T-helper 1 cell (primary cell): Measurements from ENCODE around the gene EGR1.

Experiments
- DNase-seq, 5 donors: peaks; one replicate each; pipeline ENCODE4 v3.0.0-alpha.2; 2012 to 2020
- total RNA-seq, 4 donors: gene quantifications; one replicate each; lab custom pipeline; 2026; lab: John Stamatoyannopoulos, UW

EGR1 gene
- 66.5 to 578 (median 390) reads per million in 4 donors for total RNA-seq

DNA sequence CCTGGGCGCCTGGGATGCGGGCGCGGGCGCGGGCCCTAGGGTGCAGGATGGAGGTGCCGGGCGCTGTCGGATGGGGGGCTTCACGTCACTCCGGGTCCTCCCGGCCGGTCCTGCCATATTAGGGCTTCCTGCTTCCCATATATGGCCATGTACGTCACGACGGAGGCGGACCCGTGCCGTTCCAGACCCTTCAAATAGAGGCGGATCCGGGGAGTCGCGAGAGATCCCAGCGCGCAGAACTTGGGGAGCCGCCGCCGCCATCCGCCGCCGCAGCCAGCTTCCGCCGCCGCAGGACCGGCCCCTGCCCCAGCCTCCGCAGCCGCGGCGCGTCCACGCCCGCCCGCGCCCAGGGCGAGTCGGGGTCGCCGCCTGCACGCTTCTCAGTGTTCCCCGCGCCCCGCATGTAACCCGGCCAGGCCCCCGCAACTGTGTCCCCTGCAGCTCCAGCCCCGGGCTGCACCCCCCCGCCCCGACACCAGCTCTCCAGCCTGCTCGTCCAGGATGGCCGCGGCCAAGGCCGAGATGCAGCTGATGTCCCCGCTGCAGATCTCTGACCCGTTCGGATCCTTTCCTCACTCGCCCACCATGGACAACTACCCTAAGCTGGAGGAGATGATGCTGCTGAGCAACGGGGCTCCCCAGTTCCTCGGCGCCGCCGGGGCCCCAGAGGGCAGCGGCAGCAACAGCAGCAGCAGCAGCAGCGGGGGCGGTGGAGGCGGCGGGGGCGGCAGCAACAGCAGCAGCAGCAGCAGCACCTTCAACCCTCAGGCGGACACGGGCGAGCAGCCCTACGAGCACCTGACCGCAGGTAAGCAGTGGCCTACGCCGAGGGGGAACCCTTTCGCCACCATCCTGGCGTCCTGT is at the start of gene EGR1:
EGR1 (plus strand) TSS at position 219 of the 864 bp plus-strand sequence; CDS start at position 502, 283 bp downstream.
- peak; percentile 85 to 96 (median 92) for DNase-seq

DNA sequence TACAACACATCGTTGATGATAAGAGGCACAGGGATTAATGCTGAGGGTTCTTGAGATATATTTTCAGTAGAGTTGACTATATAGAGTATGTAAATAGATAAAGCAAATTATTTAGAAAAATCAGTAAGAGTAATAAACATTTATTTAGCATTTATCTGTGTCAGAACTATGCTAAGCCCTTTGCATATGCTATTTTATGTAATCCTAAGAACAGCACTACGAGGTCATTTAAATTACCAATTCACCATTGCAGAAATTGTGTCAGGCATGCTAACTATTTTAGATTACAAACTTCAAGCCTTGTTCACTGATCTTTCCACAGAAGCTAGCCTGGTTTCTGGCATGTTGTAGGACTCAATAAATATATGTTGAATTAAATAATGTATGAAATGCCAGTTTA is 46.8 kb upstream of the EGR1 start:
- DNase-seq = no peak

DNA sequence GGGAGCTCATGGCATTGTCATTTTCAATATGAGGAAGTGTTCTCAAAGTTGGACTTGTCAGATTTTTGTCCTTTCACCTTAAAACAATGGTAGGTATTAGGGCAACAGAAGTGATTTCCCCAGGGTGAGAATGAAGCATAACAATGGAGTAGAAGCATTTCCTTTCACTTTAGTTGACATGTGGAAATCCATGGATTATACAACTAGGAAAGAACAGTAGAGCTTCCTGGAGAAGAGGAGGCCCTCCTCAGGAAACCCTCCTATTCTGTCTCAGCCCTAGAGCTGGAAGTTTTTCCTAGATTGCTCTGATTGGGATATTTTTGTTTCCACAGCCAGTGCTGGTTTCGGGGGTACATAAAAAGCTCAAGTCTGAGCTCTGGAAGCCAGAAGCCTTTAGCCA is 40.2 kb upstream of the EGR1 start:
- DNase-seq = no peak

DNA sequence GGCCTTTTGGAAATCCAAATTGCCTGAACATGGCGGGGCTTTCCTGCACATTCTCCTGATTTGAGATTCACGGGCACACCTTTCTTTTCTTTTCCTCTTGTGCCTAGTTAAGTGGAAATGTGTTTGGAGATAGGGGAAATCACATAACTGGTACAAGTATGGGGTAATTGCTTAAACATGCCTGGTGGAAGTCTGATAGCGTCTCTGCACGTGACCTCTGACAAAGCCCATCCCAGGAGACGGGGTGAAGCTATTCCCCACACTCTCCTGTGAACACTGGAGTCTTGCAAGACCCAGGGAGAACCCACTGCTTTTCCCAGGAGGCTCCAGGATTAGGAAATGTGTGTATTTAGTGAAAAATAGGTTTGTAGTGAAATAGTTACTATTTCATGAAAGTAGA is 29.3 kb upstream of the EGR1 start:
- no peak for DNase-seq

DNA sequence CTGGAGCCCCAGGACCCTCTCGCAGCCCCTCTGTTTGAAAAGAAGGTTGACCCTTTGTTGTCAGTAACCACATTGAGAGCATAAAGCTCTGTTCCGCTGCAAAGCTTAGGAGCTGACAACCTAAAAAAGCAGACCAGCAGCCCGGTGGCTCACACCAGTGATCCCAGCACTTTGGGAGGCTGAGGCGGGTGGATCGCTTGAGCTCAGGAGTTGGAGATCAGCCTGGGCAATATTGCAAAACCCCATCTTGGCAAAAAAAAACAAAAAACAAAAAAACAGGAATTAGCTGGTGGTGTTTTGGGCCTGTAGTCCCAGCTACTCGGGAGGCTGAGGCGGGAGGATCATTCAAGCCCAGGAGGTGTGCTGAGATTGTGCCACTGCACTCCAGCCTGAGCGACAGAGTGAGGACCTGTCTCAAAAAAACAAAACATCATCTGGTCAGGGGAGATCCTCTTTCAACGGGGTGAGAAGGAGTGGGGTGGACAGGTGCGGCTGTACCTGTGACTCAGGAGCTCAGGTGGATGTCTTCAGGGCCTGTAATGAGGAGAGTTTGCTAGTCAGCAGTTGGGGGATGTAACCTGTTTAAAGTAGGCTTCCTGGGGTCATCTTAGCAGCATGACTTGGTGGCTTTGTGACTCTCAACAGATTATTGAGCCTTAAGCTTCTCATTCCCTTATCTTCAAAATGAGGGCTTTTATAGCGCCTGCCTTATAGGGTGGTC is 27.1 kb upstream of the EGR1 start:
- no peak for DNase-seq

DNA sequence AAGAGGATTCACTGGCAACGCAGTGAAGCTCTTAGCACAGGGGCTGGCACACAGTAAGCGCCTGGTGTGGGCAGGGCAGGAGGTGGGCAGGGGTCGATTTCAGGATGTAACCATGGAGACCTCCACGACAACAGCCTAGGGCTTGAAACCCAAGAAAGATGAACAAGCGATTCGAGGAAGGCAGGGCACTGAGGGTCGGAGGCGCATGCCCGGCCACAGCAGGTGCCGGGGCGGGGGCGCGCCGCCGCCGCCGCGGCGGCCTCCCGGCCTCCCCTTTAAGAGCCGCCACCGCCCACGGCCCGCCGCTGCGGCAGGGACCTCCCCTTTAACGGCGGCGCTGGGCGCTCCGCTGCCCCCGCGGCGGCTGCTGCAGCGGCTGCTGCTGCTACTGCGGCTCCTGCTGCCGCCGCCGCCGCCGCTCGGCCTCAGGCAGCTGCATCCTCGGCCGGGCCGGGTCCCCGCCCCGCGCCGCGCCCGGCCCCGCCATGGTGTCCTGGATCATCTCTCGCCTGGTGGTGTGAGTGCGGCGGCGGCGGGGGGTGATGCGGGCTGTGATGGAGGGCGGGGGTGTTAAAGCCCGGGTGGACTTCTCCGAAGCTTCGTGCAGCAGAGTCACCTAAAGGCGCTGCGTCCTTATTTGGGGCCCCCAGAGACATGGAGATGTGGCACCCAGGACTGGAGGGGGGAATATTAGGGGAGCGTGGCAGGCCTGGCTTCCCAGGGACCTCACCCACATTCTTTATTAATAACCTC is 26.4 kb upstream of the EGR1 start, which contains the start of gene REEP2:
REEP2 (plus strand) TSS at position 334 of the 753 bp plus-strand sequence; CDS start at position 486, 152 bp downstream.
- peak; percentile 31 to 62 (median 45) for DNase-seq

DNA sequence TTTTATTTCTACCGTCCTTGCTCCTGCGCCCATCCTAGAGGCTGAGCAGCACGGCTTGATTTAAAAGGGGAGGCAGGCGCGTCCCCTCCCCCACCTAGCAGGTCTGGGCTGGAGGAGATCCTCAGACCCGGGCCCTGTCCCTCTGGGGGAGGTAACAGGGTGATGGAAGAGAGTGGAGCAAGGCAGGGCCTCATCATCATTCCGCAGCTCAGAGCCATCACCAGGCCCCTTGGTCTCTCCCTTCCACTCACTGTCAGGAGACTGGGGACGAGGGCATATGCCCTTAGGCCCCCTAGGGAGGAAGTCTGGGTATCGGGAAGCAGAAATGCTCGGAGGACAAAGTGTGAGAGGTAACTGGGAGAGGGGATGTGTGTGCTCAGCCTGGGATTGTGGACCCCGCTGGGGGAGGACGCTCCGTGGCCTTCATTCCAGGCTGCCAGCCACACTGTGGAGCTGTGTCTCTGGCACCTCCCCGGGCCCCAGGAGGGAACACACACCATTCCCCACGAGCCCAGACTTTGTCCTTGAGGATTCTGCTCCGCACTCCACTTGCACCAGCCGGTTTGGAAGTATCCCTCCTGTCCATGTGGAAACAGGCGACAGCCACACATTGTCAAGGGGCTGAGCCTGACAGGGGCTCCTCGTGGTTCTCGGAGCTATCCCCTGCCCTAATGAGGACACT is 25.7 kb upstream of the EGR1 start:
- DNase-seq = no peak

DNA sequence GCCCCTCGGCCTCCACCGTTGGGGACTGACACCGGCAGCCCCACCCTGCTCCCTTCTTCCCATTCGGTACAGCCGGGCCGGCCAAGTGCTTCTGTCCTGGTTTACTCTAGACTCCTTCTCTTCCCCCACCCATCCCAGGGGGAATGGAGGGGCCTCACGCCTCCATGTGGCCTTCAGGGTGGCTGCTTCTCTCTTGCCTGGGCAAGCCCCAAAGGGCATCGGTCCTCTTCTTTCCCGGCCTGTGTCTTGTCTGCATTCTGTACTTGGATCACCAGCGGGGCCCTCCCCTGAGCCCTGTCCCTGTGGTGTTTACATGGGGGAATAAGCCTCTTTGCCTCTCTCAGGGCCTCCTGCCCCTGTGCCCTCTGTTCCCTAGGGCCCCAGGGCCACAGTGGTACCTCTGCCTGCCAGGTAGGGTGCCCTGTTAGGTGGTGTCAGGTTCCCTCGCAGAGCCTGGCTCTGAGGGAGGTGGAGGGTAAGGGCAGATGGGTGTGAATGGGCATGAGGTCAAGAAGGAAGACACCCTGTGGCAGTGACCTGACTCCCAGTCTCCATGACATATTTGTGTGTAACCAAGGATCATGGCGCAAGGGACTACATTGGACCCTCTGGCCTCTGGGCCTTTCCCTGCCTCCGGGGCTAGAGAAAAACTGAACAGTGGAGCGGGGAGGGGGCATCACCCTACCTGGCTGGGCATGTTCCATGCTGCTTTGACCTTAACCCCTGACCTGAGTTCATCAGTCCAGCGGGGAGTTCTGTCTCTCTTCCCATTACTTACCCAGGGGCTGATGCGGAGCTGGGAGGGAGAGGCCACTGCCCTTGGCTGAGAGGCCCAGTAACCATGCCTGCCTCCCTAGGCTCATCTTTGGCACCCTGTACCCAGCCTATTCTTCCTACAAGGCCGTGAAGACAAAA is 24.9 kb upstream of the EGR1 start:
- DNase-seq = no peak

DNA sequence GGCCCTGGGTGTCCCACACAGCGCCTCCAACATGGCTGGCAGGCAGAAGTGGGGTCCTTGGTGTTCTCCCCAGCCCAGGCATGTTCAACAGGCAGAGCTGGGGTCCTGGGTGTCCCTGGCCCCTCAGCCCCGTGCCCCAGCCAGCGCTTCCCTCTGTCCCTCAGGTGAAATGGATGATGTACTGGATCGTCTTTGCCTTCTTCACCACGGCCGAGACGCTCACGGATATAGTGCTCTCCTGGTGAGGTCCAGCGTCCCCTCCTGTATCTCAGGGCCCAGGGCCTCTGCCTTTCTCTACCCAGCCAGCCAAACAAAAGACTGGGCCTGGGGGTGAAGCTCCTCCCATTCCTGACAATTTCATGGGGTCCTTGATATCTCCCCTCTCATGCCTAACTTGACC is 24.1 kb upstream of the EGR1 start:
- DNase-seq = no peak

DNA sequence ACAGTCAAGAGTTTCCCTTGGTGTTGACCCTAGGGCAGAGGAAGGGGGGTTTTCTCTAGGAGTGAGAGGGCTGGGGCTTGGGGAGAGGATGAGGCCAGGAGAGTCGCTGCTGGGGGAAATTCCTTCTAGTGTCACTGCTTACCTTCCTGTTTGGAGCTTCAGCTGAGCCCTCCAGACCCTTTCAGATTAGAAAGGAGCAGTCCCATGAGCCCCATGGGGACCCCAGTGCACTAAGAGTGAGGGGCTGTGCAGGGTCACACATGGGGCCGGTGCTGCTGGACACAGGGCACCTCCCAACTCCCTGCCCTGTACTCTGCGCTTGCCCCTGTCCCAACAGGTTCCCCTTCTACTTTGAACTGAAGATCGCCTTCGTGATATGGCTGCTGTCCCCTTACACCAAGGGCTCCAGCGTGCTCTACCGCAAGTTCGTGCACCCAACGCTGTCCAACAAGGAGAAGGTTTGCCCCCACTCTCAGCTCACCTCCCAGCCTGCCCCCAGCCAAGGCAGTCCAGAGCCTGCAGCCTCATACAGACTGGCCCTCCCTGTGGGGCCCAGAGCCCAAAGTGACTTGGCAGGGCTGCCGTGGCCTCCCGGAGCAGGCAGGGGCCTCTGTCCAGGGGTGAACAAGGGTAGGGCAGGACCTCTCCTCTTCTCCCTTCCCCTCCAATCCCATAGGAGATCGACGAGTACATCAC is 21.1 kb upstream of the EGR1 start:
- DNase-seq = no peak

DNA sequence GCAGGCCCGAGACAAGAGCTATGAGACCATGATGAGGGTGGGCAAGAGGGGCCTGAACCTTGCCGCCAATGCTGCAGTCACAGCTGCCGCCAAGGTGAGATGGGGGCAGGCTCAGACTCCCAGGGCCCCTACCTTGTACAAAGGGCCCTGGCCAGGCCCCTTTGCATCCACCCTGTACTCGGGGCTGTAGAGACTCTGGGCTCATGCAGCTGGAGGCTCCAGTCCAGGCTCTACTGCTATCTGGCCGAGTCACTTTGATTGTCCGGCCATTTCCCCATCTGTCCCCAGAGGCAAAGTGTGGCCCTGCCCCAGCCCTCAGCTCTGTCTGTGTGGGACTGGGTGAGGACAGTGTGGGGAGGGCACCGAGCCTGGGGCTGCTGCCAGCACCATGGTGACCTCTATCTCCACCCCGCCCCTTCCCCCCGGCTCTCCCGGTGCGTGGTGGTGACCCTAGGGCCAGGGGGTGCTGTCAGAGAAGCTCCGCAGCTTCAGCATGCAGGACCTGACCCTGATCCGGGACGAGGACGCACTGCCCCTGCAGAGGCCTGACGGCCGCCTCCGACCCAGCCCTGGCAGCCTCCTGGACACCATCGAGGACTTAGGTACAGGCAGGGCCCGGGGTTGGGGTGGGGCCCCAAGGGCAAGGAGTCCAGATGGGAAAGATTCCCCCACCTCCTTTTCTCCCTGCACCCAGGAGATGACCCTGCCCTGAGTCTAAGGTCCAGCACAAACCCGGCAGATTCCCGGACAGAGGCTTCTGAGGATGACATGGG is 20.3 kb upstream of the EGR1 start:
- DNase-seq = no peak

DNA sequence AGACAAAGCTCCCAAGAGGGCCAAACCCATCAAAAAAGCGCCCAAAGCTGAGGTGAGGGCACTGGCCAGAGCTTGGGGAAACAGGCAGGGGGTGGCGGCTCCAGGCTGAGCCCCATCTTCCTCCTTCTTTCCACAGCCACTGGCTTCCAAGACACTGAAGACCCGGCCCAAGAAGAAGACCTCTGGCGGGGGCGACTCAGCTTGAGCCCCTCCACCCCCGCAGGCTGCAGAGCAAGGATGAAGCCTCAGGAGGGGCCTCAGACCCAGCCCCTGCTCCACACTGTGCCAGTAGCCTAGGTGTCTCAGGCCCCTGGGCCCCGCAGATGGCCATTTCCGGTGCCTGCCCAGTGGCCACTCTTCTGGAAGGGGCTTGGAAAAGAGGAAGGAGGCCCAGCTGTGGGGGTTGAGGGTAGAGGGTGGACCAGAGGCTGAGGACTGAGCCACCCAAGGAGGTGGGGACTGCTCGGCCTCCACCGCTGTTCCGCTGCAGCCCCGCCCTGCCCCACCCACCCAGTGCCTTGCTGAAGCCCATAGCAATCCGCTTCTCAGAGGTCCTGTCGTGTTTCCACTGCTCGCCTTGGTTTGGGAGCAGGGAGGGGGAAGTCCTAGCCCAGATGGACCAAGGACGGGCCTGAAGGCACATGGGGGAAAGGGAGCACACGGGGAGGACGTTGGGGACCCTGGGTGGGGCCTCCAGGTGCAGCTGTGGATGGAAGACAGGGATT is 19.6 kb upstream of the EGR1 start:
- DNase-seq = no peak

DNA sequence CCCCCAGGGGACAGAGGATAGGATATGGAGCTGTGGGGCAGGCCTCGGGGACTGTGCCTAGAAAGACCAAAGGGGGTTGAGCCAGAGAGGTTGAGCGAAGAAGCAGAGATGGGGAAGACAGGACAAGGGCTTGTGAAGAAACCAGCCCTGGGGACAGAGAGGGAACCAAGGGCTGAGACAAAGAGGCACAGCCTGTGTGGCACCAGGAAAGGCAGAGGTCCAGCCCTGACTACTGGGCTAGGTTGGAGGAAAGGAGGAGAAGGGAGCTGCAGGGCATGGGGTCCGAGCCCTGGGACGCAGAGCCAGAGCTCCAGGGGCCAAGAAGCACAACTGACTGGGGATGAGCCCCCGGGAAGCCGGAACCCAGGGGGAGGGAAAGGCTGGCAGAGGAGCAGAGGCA is 17.2 kb upstream of the EGR1 start:
- no peak for DNase-seq

DNA sequence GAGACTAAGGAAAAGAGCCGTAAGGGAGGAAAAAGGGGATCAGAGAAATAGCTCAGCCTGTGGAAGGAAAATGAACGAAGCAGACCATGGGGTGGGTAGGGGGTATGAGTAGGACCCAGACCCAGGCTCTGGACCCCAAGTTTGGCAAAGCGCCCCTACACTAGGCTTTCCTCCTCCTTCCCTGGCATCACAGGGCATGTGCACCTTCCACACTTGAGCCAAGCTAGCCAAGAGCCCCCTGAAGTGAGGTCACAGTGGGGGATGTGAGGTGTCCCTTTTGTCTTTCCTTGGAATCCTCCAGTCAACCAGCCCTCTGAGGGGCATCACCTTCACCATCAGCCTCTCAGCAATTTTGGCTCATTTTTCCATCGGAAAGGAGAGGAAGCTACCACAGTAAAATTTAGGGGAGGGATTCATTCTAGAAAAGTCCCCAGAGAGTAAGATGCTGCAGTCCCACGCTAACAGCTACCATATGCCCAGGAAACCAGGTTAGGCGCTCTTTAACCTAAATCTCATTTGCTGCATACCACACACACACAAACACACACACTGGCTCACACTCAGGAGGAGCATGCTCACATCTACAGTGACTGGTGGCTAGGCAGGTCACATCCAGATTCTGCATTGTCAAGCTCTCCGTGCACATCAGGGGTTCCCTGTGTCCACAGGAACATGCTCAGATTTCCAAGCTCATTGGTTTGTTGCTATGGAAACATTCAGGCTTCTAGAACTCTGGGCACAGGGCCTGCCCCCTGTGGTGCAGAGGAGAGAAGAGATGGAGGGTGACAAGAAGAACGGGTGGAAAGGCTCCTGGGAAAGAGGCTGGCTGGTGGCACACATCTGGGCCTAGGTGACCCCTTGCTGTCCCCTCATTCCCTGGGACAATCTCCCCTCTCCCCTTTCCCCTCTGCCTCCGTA is 16.5 kb upstream of the EGR1 start:
- no peak for DNase-seq

DNA sequence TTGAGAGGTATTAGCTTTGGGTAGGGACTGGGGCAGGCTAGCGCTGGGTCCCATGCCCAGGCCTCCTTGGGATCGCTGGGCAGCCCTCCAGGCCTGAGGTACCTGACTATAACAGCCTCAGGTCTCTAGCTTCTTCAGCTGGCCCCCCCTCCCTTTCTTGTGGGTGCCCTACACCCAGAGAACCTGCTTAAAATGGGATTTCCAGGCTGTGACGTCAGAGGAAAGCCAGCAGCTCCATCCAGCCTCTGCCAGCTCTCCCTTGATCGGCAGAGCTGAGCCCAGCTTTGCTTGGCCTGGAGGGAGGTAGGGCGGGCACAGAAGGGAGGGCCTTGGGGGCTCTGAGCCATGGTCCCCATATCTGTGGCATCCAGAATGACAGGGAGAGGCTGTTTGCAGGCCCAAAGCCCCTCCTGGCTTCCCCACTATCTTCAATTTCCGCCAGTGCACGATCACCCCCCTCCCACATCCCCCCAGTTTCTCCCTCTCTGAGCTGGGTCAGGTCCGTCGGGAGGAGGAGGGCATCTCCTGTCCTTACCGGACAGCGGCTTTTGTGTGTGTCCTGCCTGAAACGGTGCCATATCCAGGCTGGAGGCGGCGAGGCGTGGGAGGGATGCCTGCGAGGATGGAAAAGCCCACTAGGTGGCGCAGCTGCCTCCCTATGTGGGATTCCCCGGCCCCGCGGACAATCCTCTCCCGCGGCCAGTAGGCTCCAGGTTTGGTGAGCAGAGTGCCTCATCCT is 15.6 kb upstream of the EGR1 start:
- peak; percentile 55 to 75 (median 66) for DNase-seq

DNA sequence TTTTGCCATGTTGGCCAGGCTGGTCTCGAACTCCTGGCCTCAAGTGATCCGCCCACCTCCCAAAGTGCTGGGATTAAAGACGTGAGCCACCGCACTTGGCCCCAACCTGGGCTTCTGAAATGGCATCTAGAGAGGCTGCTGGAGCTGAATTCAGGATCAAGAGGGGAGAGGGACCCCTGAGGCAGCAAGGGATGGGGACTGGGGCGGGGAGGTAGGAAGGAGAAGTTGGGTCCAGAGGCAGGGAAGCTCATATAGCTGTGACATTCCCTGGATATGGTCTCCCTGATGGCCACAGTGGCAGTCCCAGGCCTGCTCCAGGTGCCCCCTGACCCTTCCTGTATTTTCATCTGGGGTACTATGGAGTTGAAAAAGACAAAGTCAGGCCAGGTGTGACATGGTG is 14.3 kb upstream of the EGR1 start:
- no peak for DNase-seq

DNA sequence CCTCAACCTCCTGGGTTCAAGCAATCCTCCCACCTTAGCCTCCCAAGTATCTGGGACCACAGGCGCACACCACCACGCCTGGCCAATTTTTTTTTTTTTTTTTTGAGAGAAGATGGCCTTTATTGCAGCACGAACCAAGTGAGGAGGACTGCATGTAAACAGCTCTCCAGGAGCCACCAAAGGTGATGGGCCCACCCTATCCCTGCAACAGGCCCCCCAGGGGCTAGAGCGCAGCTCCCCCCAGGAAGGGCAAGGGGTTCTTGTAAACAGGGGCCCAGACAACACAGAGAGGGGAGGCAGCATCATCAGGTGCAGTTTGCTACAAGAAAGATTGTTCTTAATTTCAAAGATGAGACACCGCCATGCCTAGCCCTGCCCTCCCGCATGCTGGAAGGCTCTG is 12.6 kb upstream of the EGR1 start:
- no peak for DNase-seq
